LNCAP (cell line): ENCODE data around the gene ARMH2.

Experiments used
- CTCF ChIP-seq: fragments of 450-650 bp; IDR thresholded peaks from 2 replicates; pipeline ENCODE4 v1.5.1; 2017; ENCODE audit warnings: mild to moderate bottlenecking

Gene ARMH2

GRCh38 chr6:24760210-24760609 is 38.5 kb downstream of the ARMH2 start:
- TF ChIP-seq CTCF: no peak

- no peak for TF ChIP-seq CTCF
Measured at GRCh38 chr6:24759718-24760117, 39.0 kb downstream of the ARMH2 start.

GRCh38 chr6:24757611-24758010 is 41.1 kb downstream of the ARMH2 start:
- TF ChIP-seq CTCF: no peak

GRCh38 chr6:24755279-24755678 is 43.4 kb downstream of the ARMH2 start:
- TF ChIP-seq CTCF: no peak

- no peak for TF ChIP-seq CTCF
Measured at GRCh38 chr6:24753545-24753944, 45.2 kb downstream of the ARMH2 start.

- TF ChIP-seq CTCF: no peak
Measured at GRCh38 chr6:24752917-24753492, 45.7 kb downstream of the ARMH2 start.

- TF ChIP-seq CTCF: no peak
Measured at GRCh38 chr6:24752503-24752902, 46.2 kb downstream of the ARMH2 start.

GRCh38 chr6:24749297-24749696 is 49.4 kb downstream of the ARMH2 start:
- TF ChIP-seq CTCF: no peak
